Amygdala (tissue), 56 donors: ENCODE measurements around the gene GPBP1L1.
"Not testable (repeated sequence)": the region's sequence is repeated elsewhere in the genome, so short reads cannot be mapped to it uniquely, and the experiment has no call there.

ENCODE experiments used
- DNase-seq, 56 donors: peaks; one replicate each; lab custom pipeline; 2025; lab: John Stamatoyannopoulos, UW

Gene GPBP1L1

GRCh38 chr1:45682942-45683341 lies 3.4 kb downstream of the GPBP1L1 start:
- no peak for DNase-seq

GRCh38 chr1:45679123-45679522 lies 7.2 kb downstream of the GPBP1L1 start:
- DNase-seq = peak in 2 of 56 donors; percentile 3 to 7

DNA sequence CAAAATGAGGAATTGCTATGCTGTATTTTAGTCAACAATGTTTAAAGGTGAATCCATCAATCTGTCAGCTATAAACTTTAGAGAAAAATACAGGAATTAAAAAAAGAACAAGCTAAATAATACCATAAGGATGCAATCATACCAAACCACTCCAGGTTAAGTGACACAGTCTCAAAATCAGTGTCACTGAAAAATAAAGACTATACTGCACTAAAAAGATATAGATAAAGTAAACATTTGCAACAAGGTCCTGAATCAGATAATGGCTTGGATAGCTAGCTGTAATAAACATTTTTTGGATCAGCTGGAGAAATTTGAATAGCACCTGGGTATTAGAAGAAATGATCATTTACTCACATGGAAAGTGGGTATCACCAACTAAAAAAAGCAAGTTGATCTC lies 7.8 kb downstream of the GPBP1L1 start:
- DNase-seq = no peak

DNA sequence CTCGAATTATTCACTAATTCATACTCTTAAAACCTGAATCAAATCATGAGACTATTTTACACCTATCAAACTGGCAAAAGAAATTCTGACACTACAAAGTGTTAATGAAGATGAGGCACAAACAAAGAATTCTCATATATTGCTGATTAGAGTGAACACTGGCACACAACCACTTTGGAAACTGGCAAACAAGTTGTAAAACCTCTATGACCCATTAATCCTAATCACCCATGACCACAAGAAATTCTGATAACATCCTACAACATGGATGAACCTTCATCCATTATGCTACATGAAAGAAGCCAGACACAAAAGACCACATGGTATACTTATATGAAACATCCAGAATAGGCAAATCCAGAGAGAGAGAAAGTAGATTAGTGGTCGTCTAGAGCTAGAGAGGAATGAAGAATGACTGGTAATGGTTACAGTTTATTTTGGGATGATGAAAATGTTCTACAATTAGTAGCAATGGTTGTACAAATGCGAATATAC lies 8.5 kb downstream of the GPBP1L1 start:
- DNase-seq = no peak

DNA sequence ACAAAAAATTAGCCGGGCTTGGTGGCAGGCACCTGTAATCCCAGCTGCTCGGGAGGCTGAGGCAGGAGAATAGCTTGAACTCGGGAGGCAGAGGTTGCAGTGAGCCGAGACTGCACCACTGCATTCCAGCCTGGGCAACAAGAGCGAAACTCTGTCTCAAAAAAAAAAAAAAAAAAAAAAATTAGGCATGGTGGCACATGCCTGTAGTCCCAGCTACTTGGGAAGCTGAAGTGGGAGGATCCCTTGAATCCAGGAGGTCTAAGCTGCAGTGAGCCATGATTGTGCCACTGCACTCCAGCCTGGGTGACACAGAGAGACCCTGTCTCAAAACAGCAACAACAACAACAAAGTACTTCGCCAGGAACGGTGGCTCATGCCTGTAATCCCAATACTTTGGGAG lies 9.8 kb downstream of the GPBP1L1 start:
- not testable (repeated sequence) for DNase-seq

DNA sequence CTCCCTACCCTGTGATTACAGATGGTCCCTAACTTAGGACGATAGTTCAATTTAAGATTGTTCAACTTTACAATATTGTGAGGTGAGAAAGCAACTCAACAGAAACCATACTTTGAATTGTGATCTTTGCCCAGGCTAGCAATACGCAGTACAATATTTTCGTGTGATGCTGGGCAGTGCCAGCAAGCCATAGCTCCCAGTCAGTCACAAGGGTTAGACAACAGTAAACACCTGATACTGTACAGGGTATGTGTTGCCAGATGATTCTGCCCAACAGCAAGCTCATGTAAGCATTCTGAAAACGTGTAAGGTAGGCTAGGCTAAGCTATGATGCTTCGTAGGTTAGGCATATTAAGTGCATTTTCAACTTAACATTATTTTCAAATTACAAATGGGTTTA lies 11.9 kb downstream of the GPBP1L1 start:
- DNase-seq = no peak

- no peak for DNase-seq
These were observed 12.4 kb downstream of the GPBP1L1 start for GRCh38 chr1:45673956-45674355.

- DNase-seq = no peak
These were observed 16.3 kb downstream of the GPBP1L1 start for GRCh38 chr1:45669859-45670655.

- DNase-seq = no peak
These were observed 17.0 kb downstream of the GPBP1L1 start for GRCh38 chr1:45669379-45669778.

DNA sequence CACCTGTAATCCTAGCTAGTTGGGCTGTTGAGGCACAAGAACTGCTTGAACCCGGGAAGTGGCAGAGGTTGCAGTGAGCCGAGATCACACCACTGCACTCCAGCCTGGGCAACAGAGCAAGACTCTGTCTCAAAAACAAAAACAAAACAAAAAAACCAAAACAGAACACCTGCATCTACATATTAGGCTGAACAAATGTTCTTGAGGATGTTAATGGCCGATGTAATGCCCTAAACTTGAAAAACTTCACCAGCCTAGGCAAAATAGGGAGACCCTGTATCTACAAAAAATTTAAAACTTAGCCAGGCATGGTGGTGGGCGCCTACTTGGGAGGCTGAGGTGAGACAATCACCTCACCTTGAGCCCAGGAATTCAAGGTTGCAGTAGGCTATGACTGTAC lies 17.8 kb downstream of the GPBP1L1 start:
- DNase-seq = no peak

GRCh38 chr1:45667321-45668111 lies 18.8 kb downstream of the GPBP1L1 start:
- DNase-seq = no peak

- no peak for DNase-seq
These were observed 19.5 kb downstream of the GPBP1L1 start for GRCh38 chr1:45666836-45667235.

- DNase-seq = no peak
These were observed 26.0 kb downstream of the GPBP1L1 start for GRCh38 chr1:45660336-45660735.

DNA sequence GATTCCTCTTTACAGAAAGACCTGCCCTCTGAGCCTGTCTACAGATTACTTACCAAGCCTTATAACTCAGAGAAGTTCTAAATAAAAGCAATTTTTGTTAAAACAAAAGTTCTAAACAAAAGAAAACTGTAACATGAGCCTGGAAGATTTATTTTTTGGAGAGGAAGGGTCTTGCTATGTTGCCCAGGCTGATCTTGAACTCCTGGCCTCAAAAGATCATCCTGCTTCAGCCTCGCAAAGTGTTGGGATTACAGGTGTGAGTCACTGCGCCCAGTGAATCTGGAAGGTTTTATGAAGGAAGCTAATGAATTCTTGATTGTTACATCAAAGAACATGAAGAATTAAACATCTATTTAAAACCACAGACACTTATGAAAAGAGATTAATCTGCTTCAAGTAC lies 27.1 kb downstream of the GPBP1L1 start:
- DNase-seq = no peak

DNA sequence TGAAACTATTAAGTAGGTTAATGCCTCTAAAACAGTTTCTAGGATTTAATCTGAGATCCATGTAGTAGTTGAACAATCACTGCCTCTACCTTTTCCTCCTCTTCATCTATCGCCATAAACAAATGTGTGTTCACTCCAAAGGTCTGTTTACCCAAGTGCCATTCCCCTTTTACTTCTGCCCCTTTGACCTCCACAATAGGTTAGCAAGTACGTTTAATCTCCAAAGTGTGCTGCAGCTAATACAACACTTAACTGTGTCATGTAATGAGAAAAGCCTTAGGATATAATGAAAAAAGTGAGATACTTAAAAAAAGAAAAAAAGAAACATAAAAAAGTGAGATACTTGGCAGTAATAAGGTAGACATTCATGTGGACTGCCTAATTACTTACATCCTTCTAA lies 28.2 kb downstream of the GPBP1L1 start:
- DNase-seq = no peak

DNA sequence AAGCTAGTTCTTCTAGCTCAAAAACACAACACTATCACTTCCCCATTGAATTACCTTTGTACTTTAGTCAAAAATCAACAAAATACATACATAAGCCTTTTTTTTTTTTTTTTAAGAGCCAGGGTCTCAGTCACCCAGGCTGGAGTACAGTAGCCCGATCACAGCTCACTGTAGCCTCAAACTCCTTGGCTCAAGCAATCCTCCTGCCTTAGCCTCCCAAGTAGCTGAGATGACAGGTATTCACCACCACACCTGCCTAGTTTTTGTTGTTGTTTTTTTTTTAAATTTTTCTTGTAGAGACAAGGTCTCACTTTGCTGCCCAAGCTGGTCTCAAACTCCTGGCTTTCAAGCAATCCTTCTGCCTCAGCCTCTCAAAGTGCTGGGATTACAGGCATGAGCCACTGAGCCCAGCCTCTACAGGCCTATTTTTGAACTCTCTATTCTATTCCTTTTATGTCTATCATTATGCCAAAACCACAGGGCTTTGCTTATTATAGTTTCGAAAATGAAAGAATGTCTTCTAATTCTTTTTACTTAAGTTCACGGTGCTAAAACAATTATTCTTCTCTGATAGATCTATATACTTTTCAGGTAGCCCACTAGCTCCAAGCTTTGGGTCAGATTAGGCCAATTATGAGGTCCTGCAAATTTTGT lies 29.6 kb downstream of the GPBP1L1 start:
- DNase-seq = no peak

- no peak for DNase-seq
These were observed 31.6 kb downstream of the GPBP1L1 start for GRCh38 chr1:45654540-45655280.

DNA sequence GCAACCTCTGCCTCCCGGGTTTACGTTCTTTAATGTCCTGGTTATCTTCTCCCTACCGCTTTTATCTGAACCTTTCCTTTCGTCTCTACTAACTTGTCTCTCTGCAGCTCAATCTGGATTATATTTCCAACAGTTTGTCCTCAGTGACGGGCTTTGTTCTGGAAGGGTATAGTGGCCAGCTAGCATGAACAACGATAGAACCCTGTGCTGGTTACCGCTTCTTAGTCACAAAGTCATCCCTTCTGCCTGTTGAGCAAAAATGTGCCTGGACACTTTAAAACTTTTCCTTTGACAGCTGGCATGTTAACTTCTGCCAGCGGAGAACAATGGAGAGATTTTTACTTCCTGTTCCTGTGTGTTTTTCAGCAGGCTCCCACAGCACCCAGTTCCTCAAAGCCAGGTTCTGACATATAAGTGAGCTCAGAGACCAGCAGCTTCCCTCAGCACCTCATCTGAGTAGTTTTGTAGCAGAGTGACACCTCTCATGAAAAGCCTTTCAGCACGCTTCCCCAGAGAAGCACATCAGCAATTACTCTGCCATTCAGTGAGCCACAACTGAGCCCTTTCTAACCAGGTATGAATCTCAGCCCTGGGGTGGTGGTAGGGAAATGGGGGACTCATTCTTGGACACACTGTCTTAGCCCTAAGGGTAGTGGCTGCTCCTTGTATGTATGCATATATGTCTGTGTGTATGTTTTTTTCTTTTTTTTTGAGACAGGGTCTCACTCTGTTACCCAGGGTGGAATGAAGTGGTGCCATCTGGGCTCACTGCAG lies 38.9 kb downstream of the GPBP1L1 start:
- DNase-seq = peak in 2 of 56 donors; percentile 2 to 24

DNA sequence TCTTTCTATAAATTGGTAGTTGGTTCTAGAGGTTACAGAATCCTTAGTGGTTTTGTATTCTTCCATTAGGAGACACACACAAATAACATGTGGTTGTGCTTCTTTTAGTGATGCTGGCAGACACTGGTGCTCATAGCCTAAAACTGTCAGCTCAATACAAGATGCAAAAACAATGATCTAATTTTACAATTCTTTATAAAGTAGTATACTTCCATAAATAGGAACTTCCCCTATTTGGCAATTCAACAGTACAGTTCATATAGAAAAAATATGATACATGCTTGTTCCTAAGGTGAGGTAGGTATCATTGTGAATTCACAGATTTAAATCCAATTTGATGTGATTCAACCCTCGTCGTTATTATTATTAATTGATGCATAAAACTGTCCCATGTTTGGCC lies 41.7 kb downstream of the GPBP1L1 start:
- no peak for DNase-seq

- no peak for DNase-seq
These were observed 42.4 kb downstream of the GPBP1L1 start for GRCh38 chr1:45643978-45644377.
